ENCODE measurements around the gene NOS3. TPM values are rescaled to one million over a fixed set of nuclear protein-coding genes. Genes with fewer than 3 reads are reported as not detected.

NOS3 gene
- total and polyA plus RNA-seq, 9 of the 15 experiments (the other 6 are each of a cell fraction or from before 2014, with no cell fraction given), result 1.1 to 121 (median 23.6) TPM

DNA sequence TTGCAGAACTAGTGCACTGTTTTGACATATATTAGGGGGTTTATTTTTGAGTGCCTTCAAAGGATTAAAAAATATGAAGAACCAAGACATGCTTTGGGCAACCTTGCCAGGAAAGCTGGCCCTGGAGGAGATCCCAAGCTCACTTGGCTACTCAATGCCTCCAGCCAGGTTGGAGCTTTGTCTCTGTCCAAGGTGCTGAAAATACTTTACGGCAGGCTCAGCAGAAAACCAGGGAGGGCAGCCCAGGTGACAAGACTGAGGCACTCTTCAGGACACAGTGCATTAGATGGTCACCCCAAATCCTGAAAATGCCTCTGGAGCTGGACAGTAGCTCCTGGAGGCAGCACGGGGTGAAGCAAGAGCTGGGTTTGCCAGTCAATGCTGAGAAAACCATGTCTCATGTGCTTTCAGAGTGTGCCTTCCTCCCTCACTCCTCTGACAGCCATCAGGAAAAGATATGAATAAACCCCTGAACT lies 6.9 kb upstream of the NOS3 start (continued):
- TF ChIP-seq, protein P1, sequence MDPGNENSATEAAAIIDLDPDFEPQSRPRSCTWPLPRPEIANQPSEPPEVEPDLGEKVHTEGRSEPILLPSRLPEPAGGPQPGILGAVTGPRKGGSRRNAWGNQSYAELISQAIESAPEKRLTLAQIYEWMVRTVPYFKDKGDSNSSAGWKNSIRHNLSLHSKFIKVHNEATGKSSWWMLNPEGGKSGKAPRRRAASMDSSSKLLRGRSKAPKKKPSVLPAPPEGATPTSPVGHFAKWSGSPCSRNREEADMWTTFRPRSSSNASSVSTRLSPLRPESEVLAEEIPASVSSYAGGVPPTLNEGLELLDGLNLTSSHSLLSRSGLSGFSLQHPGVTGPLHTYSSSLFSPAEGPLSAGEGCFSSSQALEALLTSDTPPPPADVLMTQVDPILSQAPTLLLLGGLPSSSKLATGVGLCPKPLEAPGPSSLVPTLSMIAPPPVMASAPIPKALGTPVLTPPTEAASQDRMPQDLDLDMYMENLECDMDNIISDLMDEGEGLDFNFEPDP (CRISPR knock-in tag; IDR thresholded peaks at IDR 0.05), result no peak
- TF ChIP-seq TGIF2 (CRISPR knock-in tag; IDR thresholded peaks at IDR 0.05), result 0 out of 2 replicates have a peak, but pooled peaks have one; percentile 53
- TF ChIP-seq DMBX1 (CRISPR knock-in tag; IDR thresholded peaks at IDR 0.05; ENCODE audit: borderline replicate concordance), result peak; percentile 86; the same call in 1 of the 2 replicates
- no peak for TF ChIP-seq ZNF699 (CRISPR knock-in tag; IDR thresholded peaks at IDR 0.05; ENCODE audit: insufficient replicate concordance)
- no peak for TF ChIP-seq RBM14 (IDR thresholded peaks at IDR 0.05; ENCODE audit: borderline replicate concordance, insufficient read depth, low read depth, low read length)
- TF ChIP-seq MEF2D (tag; conservative IDR thresholded peaks at IDR 0.05; ENCODE audit: low read depth), result no peak
- no peak for TF ChIP-seq ZNF583 (CRISPR knock-in tag; IDR thresholded peaks at IDR 0.05)
- no peak for TF ChIP-seq KLF13 (tag; IDR thresholded peaks at IDR 0.05; ENCODE audit: borderline replicate concordance, low read depth)
- peak; percentile 82 for TF ChIP-seq ZNF644 (tag; IDR thresholded peaks at IDR 0.05; ENCODE audit: low read depth)
- no peak for TF ChIP-seq NFIX (CRISPR knock-in tag; IDR thresholded peaks at IDR 0.05; ENCODE audit: low read depth)
- TF ChIP-seq NELFE (IDR thresholded peaks at IDR 0.05; ENCODE audit: insufficient read depth, insufficient read length), result no peak
- TF ChIP-seq ZNF239 (CRISPR knock-in tag; IDR thresholded peaks at IDR 0.05), result no peak
- TF ChIP-seq ZNF696 (CRISPR knock-in tag; conservative IDR thresholded peaks at IDR 0.05), result no peak
- no peak for TF ChIP-seq POLR2B (IDR thresholded peaks at IDR 0.05; ENCODE audit: low read depth, partially characterized antibody)
- no peak for TF ChIP-seq L3MBTL2 (IDR thresholded peaks at IDR 0.05)
- TF ChIP-seq ZNF76 (CRISPR knock-in tag; IDR thresholded peaks at IDR 0.05; ENCODE audit: borderline replicate concordance), result no peak
- TF ChIP-seq ZNF212 (CRISPR knock-in tag; IDR thresholded peaks at IDR 0.05), result no peak
- no peak for TF ChIP-seq POLR3A (IDR thresholded peaks at IDR 0.05; ENCODE audit: borderline replicate concordance, extremely low read depth, insufficient read depth, insufficient read length)
- TF ChIP-seq, protein P2, sequence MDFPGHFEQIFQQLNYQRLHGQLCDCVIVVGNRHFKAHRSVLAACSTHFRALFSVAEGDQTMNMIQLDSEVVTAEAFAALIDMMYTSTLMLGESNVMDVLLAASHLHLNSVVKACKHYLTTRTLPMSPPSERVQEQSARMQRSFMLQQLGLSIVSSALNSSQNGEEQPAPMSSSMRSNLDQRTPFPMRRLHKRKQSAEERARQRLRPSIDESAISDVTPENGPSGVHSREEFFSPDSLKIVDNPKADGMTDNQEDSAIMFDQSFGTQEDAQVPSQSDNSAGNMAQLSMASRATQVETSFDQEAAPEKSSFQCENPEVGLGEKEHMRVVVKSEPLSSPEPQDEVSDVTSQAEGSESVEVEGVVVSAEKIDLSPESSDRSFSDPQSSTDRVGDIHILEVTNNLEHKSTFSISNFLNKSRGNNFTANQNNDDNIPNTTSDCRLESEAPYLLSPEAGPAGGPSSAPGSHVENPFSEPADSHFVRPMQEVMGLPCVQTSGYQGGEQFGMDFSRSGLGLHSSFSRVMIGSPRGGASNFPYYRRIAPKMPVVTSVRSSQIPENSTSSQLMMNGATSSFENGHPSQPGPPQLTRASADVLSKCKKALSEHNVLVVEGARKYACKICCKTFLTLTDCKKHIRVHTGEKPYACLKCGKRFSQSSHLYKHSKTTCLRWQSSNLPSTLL (IDR thresholded peaks at IDR 0.05), result no peak
- TF ChIP-seq ZNF384 (IDR thresholded peaks at IDR 0.05; ENCODE audit: low read depth, low read length), result no peak
- TF ChIP-seq SUPT5H (IDR thresholded peaks at IDR 0.05), result no peak
- no peak for TF ChIP-seq ZNF347 (CRISPR knock-in tag; IDR thresholded peaks at IDR 0.05; ENCODE audit: low read depth)
- TF ChIP-seq KHSRP (IDR thresholded peaks at IDR 0.05), result no peak
- TF ChIP-seq, protein P3, sequence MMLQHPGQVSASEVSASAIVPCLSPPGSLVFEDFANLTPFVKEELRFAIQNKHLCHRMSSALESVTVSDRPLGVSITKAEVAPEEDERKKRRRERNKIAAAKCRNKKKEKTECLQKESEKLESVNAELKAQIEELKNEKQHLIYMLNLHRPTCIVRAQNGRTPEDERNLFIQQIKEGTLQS (IDR thresholded peaks at IDR 0.05), result no peak
- TF ChIP-seq, protein P3 (CRISPR knock-in tag; conservative IDR thresholded peaks at IDR 0.05), result no peak; the same call in 1 of the 2 replicates
- no peak for TF ChIP-seq ZNF785 (CRISPR knock-in tag; IDR thresholded peaks at IDR 0.05)
- TF ChIP-seq ZNF12 (CRISPR knock-in tag; IDR thresholded peaks at IDR 0.05), result no peak
- no peak for TF ChIP-seq ZNF224 (CRISPR knock-in tag; IDR thresholded peaks at IDR 0.05)
- TF ChIP-seq CSDE1 (IDR thresholded peaks at IDR 0.05), result no peak

Measured in K562 (cell line).